NB4 (cell line): ENCODE data around the gene C12orf60.

Source experiments
- DNase-seq: peaks from one replicate; pipeline ENCODE4 v3.0.0; 2010; ENCODE audit warnings: low read depth
- H3K4me3 ChIP-seq: one replicate; pipeline ENCODE4 v1.5.1; 2011; ENCODE audit warnings: mild to moderate bottlenecking, low read depth, low read length, moderate library complexity
- CTCF ChIP-seq: IDR thresholded peaks from one replicate; pipeline ENCODE4 v1.5.1; 2012; ENCODE audit warnings: low read depth, low read length
- MAX ChIP-seq: IDR thresholded peaks from 2 replicates; pipeline ENCODE4 v1.6.1; 2011; ENCODE audit warnings: low read depth, low read length
- MYC ChIP-seq: IDR thresholded peaks from 2 replicates; pipeline ENCODE4 v1.6.1; 2011; ENCODE audit warnings: low read depth, low read length
- POLR2A ChIP-seq: IDR thresholded peaks from 2 replicates; pipeline ENCODE4 v1.6.1; 2011; ENCODE audit warnings: mild to moderate bottlenecking; ENCODE audit not compliant: insufficient read length; ENCODE audit errors: extremely low read depth

C12orf60 gene

GRCh38 chr12:14781563-14781962, 21.9 kb upstream of the C12orf60 start:
- H3K4me3 ChIP-seq, result no peak overlapping the region
- DNase-seq, result no peak
- TF ChIP-seq MYC (no peak), CTCF (no peak), POLR2A (no peak), MAX (no peak)

GRCh38 chr12:14782756-14783155, 20.7 kb upstream of the C12orf60 start:
- DNase-seq, result no peak
- TF ChIP-seq MYC (no peak), MAX (no peak), CTCF (no peak), POLR2A (no peak)
- no peak overlapping the region for H3K4me3 ChIP-seq

GRCh38 chr12:14784471-14784870, 19.0 kb upstream of the C12orf60 start:
- no peak for DNase-seq
- H3K4me3 ChIP-seq, result no peak overlapping the region
- no peak for TF ChIP-seq CTCF
- TF ChIP-seq POLR2A, result no peak
- no peak for TF ChIP-seq MAX
- no peak for TF ChIP-seq MYC

- no peak for DNase-seq
- TF ChIP-seq MAX (no peak), MYC (no peak), CTCF (no peak), POLR2A (no peak)
- H3K4me3 ChIP-seq, result no peak overlapping the region
These were observed 17.9 kb upstream of the C12orf60 start for GRCh38 chr12:14785568-14785967.

GRCh38 chr12:14795028-14795448, 8.4 kb upstream of the C12orf60 start:
- no peak overlapping the region for H3K4me3 ChIP-seq

More at GRCh38 chr12:14795028-14795448, 8.4 kb upstream of the C12orf60 start:
- no peak for DNase-seq
- TF ChIP-seq MYC, result no peak
- TF ChIP-seq CTCF, result no peak
- no peak for TF ChIP-seq POLR2A
- TF ChIP-seq MAX, result no peak
